Measurements from ENCODE around the gene RNF123.

Gene RNF123

GRCh38 chr3:49689046-49689907 lies at the start of gene RNF123, which contains the start of gene MST1:
Gene RNF123, plus strand, starts transcription at chr3:49689557. Its CDS starts 1,609 bp downstream, at chr3:49691166.
Gene MST1, minus strand, starts transcription at chr3:49689474. Its CDS starts 783 bp downstream, at chr3:49688691.
- DNase-seq = peak; percentile 92

- DNase-seq = no peak
Measured at GRCh38 chr3:49641292-49641691, 48.1 kb upstream of the RNF123 start.

- DNase-seq = no peak
Measured at GRCh38 chr3:49641921-49642707, 47.2 kb upstream of the RNF123 start.

- DNase-seq = no peak
Measured at GRCh38 chr3:49642708-49643145, 46.6 kb upstream of the RNF123 start.

DNA sequence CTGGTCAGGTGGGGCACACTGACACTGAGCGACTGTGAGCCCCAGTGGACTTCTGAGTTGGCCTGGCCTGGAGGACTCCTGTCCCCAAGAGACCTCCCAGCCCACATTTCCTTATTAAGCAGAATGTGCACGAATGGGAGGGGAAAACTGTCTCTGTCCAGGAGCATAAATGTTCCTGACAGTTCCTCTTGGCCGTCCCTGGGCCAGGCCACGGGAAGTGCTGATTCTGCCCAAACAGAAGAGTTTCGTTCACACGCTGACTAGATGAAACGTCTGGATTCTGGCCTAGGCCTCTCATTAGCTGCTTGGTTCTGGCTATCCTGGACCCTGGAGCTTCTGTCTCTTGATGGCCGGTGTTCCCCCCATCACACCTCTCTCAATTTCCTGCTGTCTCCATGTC lies 44.7 kb upstream of the RNF123 start:
- DNase-seq = no peak

DNA sequence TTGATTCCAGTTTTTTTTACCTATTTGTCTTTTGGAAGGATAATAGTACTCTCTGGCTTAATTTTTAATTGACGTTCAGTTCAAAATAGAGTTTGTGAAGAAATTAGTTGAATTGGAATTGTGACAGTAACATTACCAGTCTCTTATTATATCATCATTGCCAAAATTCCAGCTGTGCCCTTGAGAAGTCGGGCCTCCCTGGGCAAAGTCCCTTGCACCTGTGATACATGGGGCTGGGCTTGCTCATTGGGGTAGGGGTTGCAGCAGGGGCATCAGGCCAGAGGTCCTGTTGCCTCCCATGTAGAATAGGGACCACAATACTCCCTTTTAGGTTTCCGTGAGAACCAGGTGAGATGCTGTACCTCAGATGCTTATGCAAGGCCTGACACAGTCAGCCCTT lies 43.1 kb upstream of the RNF123 start:
- no peak for DNase-seq

DNA sequence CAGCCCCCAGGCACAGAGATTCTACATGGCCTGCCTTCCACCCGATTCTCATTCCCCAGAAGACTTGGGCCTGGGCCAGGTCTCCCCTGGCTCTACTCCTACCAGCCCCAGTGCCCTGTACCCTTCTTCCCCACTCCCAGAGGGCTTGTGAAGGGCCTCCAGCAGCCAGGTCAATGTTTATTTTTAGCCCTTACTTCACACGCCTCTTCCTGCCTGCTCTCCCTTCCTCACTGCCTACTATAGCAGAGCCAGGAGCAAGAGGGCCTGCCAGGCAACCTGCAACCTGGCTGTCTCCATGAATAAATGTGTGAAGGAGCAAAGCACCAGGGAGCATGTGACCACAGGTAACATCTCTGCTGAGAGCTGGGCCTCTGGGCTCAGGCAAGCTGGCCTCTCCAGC lies 41.6 kb upstream of the RNF123 start:
- DNase-seq = no peak

GRCh38 chr3:49648354-49649019 lies 40.9 kb upstream of the RNF123 start:
- no peak for DNase-seq

DNA sequence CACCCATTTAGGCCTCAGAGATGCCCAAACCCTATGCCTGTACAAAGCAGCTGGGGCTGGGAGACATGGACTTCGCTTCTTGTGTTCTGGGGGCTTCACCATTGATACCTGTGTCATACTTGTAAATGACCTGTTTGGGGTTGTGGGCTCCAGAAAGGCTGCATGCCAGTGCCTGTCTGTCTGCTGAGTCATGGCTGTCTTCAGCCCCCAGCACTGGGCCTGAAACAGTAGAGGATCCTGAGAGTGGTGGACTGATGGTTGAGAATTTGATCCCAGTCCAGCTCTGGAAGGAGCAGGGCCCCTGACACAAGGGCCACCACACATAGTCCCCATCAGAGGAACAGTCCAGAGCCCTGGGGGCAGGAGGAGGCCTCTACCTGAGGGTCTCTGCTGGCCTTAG lies 39.8 kb upstream of the RNF123 start:
- no peak for DNase-seq

GRCh38 chr3:49650177-49650576 lies 39.2 kb upstream of the RNF123 start:
- no peak for DNase-seq

DNA sequence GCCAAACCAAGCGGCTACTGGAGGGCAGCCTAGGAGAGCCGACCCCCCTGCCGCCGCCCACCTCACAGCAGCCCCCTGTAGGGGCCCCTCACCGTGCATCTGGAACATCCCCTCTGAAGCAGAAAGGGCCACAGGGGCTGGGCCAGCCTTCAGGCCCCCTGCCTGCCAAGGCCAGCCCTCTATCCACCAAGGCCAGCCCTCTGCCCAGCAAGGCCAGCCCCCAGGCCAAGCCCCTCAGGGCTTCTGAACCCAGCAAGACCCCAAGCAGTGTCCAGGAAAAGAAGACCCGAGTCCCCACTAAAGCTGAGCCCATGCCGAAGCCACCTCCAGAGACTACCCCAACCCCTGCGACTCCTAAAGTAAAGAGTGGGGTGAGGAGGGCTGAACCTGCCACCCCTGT lies 38.7 kb upstream of the RNF123 start:
- no peak for DNase-seq

DNA sequence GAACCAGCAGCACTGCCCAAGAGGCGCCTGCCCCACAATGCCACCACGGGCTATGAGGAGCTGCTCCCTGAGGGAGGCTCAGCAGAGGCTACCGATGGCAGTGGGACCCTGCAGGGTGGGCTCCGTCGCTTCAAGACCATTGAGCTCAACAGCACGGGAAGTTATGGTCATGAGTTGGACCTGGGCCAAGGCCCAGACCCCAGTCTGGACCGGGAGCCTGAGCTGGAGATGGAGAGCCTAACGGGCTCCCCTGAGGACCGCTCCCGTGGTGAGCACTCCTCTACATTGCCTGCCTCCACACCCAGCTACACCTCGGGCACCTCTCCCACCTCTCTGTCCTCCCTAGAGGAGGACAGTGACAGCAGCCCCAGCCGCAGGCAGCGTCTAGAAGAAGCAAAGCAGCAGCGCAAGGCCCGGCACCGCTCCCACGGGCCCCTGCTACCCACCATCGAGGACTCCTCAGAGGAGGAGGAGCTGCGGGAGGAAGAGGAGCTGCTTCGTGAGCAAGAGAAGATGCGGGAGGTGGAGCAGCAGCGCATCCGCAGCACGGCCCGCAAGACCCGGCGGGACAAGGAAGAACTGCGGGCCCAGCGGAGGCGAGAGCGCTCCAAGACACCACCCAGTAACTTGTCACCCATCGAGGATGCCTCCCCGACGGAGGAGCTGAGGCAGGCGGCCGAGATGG lies 37.0 kb upstream of the RNF123 start:
- DNase-seq = no peak

- no peak for DNase-seq
Measured at GRCh38 chr3:49652903-49653415, 36.4 kb upstream of the RNF123 start.

- no peak for DNase-seq
Measured at GRCh38 chr3:49653621-49654020, 35.7 kb upstream of the RNF123 start.

GRCh38 chr3:49654176-49654825 lies 35.1 kb upstream of the RNF123 start:
- no peak for DNase-seq

GRCh38 chr3:49654955-49655556 lies 34.3 kb upstream of the RNF123 start:
- DNase-seq = no peak

DNA sequence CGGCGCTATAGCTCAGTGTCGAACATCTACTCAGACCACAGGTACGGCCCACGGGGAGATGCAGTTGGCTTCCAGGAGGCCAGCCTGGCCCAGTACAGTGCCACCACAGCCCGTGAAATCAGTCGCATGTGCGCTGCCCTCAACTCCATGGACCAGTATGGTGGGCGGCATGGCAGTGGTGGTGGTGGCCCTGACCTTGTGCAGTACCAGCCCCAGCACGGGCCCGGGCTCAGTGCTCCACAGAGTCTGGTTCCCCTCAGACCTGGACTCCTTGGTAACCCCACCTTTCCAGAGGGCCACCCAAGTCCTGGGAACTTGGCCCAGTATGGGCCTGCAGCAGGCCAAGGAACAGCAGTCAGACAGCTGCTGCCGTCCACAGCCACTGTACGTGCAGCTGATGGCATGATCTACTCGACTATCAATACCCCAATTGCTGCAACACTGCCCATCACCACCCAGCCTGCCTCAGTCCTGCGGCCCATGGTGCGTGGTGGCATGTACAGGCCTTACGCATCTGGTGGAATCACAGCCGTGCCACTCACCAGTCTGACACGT lies 33.5 kb upstream of the RNF123 start:
- no peak for DNase-seq

DNA sequence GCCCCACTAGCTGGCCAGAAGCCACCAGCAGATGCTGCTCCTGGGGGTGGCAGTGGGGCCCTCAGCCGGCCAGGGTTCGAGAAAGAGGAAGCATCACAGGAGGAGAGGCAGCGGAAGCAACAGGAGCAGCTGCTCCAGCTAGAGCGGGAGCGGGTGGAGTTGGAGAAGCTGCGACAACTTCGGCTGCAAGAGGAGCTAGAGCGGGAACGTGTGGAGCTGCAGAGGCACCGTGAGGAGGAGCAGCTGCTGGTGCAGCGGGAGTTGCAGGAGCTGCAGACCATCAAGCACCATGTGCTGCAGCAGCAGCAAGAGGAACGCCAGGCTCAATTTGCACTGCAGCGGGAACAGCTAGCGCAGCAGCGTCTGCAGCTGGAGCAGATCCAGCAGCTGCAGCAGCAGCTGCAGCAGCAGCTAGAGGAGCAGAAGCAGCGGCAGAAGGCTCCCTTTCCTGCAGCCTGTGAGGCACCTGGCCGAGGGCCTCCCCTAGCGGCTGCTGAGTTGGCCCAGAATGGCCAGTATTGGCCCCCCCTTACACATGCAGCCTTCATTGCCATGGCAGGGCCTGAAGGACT lies 32.7 kb upstream of the RNF123 start:
- no peak for DNase-seq

- no peak for DNase-seq
Measured at GRCh38 chr3:49657208-49657915, 32.0 kb upstream of the RNF123 start.

DNA sequence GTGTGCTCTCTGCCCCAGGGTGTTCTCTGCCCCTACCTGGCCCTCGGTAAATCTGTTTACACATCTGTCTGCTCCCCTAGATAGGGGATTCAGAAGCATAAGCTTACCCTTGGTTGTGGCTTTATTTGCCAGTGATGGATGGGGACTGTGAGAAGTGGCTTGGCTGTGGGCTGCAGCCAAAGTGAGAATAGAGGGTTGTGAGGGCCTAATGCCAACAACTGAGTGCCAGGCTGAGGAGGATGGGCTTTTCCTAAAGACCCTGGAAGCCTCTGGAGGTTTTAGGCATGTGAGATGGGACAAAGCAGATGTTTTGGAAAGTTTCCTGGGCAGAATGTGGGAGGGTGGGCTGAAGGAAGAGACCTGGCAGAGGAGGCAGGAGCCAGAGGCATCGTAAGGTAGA lies 30.6 kb upstream of the RNF123 start:
- DNase-seq = no peak
